Activated T-helper 9 cell treated with anti-CD3 and anti-CD28 coated beads, Interleukin-2, amount 50 U/mL, for 16 hours (primary cell): ENCODE data around the gene SH3PXD2A.

Experiments
- DNase-seq: peaks from one replicate; pipeline ENCODE4 v3.0.0-alpha.2; 2020; ENCODE audit warnings: low read depth

SH3PXD2A gene, protein sequence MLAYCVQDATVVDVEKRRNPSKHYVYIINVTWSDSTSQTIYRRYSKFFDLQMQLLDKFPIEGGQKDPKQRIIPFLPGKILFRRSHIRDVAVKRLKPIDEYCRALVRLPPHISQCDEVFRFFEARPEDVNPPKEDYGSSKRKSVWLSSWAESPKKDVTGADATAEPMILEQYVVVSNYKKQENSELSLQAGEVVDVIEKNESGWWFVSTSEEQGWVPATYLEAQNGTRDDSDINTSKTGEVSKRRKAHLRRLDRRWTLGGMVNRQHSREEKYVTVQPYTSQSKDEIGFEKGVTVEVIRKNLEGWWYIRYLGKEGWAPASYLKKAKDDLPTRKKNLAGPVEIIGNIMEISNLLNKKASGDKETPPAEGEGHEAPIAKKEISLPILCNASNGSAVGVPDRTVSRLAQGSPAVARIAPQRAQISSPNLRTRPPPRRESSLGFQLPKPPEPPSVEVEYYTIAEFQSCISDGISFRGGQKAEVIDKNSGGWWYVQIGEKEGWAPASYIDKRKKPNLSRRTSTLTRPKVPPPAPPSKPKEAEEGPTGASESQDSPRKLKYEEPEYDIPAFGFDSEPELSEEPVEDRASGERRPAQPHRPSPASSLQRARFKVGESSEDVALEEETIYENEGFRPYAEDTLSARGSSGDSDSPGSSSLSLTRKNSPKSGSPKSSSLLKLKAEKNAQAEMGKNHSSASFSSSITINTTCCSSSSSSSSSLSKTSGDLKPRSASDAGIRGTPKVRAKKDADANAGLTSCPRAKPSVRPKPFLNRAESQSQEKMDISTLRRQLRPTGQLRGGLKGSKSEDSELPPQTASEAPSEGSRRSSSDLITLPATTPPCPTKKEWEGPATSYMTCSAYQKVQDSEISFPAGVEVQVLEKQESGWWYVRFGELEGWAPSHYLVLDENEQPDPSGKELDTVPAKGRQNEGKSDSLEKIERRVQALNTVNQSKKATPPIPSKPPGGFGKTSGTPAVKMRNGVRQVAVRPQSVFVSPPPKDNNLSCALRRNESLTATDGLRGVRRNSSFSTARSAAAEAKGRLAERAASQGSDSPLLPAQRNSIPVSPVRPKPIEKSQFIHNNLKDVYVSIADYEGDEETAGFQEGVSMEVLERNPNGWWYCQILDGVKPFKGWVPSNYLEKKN

DNA sequence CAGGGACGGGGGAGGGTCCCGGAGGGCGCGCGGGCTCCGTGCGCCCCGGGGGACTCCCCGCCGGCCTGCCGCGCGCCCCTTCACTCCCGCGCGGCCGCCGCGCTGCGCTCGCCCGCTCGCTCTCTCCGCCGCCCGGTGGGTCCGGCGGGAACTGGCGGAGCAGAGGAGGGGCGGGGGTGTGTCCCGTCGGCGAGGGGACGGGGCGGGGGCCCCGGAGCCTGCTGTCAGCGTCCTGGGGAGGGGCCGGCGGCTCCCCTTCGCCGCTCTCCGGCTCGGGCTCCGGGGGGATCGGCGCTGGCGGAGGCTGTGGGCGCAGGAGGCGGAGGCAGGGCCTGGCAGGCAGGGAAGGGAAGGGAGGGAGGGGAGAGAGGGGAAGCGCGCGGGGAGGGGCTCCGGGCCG lies at the start of gene SH3PXD2A:
TSS of gene SH3PXD2A (minus strand) at position 153 of the 400 bp plus-strand sequence. CDS start 310 bp downstream, outside the sequence.
- DNase-seq = no peak

DNA sequence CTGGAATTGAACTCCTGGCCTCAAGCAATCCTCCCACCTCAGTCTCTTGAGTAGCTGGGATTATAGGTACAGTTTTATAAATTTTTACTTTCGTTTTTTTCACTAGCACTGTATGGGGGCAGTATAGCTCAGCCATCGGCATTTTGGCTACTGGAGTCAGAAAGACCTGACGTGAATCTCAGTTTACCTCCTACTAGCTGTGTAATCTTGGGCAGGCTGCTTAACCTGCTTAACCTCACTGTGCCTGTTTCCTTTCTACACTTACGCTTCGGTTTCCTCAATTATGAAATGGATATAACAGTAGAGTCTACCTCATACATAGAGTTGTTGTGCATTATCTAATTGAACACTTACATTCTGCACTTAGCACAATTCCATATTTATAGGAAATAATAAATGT lies 45.9 kb upstream of the SH3PXD2A start:
- DNase-seq = no peak

DNA sequence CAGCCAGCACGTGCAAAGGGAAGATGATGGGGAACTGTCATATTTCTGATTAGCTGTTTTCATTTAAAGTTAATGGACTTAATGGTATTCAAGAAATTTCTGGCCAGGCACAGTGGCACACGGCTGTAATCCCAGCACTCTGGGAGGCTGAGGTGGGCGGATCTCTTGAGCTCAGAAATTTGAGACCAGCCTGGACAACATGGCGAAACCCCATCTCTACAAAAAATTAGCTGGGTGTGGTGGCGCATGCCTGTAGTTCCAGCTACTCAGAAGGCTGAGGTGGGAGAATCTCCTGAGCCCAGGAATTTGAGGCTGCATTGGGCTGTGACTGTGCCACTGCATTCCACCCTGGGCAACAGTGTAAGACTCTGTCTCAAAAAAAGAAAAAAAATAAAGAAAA lies 43.9 kb upstream of the SH3PXD2A start:
- no peak for DNase-seq

DNA sequence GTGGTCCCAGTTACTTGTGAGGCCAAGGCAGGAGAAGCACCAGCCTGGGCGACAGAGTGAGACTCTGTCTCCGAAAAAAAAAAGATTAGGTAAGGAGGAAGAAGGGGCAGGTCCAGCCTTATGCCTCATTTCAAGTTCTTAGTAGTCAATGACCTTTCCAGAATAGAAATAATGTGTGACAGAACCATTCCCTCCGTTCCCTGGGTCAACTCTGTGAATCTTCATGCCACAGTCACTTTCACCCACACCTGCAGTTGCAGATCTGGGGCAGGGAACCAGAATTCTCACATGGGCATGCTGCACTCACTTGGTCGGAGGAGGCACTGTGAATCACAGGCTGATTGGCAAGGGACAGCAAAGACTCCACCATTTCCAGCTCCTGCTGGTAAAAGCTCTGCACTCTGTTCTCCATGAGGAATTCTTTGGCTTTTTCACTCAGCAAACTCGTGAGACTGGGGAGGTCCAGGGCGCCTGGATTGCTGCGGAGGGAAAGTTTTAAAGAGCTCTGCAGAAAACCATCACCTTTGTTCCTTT lies 41.9 kb upstream of the SH3PXD2A start:
- DNase-seq = no peak

DNA sequence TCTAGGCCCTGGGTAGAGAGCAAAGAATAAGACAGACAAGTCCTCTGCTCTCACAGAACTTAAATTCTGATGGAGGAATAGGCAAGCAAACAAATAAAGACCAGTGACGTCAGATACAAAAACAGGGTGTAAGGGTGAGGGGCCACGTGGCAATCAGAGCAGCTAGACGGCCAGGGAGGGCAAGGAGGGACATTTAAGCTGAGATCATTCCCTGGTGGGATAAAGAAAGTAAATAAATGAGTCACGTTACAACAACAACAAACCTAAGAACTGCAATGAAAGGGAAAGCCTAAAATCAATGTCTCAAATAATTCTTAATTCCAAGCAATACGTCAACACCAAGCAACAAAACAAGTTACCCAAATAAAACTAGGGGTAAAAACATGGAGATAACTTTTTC lies 40.8 kb upstream of the SH3PXD2A start:
- no peak for DNase-seq

DNA sequence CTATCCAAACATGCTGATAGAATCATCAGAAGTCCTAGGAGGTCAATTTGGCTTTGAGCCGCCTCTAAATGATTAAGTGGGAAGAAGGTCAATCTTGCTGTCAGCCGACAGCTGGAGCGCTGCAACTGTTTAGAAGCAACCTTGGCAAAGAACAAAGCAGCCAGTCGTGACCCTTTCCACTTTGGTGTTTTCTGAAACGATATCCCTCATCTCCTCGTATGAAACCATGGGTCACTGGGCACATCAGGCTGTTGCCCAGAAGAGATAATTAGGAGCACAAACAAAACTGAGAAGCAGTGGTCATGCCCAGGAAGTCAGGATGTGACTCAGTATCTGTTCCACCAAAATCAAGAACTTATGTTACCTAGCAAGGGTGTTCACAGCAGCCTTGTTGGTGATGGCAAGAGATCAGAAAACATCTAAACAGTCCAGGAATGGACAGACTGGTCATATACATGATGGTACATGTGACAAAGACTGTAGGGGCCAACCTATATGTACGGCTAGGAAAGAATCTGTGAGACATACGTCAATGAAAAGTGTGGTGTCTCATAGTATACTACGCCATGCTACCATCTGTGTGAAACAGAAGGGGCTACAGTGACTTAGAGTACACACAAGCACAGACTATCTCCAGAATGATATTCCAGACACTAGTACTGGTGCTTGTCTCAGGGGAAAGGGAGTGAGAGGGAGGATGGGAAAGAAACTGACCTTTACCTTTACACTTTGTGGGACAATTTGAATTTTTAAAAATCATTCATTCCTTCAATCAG lies 40.2 kb upstream of the SH3PXD2A start:
- DNase-seq = no peak

DNA sequence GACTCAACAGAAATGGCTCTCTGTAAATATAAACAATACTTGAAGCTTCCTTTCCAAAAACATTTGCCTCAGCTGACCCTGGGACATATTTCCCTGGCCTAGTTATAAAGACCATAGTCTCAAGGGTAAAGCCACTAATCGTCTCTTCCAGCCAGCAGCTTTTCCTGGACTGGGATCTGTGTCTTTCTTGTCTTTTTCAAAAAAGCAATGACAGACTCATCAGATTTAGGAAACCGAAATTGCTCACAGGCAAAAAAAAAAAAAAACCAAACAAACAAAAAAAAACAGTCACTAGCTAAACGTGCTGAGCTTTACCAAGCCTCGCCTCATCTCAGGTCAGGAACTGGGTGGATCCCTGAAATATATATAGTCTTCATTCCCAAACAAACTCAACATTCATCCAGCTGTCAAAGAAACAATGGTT lies 39.1 kb upstream of the SH3PXD2A start:
- no peak for DNase-seq

DNA sequence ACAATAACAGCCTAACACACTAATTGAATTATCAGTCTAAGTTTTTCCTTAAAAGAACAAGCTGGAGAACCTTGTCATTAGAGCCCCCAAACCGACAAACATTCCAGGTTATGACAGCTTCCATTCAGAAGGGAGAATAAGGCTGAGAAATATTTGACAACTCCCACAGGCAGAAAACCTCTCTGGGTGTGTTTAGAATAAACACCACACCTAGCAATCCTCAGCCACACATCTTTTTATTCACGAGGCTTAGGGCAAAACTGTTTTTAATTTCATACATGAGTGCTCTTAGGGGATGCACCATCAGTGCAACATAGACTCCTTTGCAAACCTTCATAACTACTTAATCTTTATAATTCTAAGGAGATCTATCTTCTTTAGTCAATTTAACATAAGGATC lies 38.4 kb upstream of the SH3PXD2A start:
- DNase-seq = no peak

DNA sequence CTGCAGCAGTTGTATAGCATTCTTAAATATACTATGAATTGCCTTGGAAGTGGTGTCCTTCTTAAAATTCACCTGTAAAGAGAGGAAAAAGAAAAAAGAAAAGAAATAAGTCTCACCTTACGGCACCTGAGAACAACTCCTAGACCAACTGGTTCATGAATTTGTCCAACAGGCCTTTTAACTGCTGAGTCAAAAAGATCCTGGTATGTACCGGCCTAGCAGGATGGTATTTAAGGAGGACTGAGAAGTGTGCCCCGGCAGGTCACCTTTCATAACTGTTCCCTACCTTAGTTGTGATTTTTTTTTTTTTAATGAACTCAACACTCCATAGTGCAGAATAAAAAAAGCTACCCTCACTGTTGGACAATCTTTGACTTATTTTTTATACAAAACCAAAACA lies 36.8 kb upstream of the SH3PXD2A start:
- DNase-seq = no peak

DNA sequence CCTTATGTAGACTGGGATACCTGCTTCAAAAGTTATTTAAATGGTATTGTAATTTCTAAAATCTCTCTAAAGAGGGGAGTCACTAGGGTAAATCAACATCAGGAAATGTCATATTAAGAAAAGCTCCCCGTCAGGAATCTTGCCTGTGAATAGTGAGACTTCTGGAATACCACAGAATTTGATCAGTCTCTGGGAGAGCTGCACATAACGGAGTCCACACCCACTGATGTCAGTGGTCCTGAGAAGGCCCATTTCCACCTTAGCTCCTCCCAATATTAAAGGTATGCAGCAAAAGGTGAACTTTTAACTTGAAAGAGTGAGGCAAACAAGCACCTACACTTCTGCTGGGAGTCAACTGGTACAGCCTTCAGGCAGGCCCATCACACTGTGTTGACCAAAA lies 35.3 kb upstream of the SH3PXD2A start:
- DNase-seq = no peak

DNA sequence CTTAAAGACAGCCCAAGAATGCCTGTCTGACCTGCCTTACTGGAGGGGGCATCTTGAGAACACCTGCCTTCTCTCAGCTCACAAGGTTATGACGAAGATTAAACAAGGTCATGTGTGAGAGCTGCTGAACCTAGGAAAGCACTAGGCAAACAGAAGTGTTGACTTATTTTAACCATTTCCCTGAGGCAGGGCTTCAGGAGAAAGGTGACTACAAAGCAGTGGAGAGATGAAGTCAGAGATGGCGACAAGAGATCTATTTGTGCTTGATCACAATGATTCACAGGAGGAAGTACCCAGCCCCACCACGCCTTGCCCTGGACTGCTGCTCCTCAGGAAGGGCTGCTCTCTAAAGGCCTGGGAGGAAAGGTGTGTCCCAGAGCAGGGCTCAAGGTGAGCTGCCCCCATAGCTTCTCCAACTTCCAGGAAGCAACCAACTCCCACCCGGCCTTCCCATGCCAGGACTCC lies 34.9 kb upstream of the SH3PXD2A start:
- DNase-seq = no peak

DNA sequence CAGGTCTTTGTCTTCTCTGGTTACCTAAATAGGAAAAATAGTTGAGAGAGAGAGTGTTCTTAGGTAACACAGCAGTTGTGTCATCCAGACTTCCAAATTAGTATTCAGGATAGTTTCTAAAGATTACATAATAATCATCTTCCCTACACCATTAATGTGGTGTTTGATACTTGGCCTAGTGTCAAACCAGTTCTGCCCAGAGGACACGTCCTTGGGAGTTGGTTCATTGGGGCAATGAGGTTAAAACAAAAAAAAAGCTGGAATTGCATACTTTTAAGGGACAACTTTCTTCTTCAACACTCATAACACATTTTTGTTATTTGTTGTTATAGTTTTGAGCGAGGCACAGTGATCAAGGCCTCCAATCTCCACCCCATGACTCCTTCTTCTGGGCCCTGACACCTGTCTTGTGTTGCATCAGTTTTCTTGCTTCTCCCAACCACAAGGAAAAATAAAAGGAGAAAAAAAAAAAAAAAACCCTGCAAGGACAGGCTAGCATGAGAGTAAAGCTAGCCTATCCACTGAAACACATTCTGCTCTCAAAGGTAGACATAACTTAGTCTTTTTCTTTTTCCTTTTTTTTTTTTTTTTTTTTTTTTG lies 33.8 kb upstream of the SH3PXD2A start:
- DNase-seq = no peak

DNA sequence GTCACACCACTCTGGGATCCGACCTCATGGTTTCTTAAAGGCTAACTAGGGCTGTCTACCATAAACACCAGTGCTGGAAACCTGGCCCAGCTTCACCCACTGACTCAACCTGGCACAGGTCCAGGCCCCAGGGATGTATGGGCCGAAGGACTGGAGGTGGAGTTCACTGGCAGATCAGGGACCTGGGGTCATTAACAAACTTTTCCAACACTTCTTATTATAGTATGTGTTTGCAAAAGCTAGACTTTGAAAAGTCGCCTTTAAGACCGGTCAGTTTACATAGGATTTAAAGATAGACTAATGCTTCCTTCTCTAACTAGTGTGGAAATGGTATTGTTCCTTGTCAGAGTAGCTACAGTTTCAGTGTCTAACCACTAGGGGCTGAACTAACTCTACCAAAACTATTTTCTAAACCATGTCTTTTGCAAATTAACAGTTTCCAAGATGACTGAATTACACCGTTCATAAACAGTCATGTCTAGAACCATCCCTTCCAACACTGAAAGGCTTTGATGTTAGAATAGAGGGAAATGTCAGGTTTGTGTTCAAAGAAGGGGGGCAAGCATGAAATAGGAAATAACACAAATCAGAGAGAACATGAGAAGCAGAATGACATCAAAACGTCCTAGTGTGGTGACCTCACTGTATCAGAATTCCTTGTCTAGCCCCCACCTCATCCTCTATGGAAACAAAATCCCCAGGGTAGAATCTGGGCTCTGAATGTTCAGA lies 32.9 kb upstream of the SH3PXD2A start:
- no peak for DNase-seq

DNA sequence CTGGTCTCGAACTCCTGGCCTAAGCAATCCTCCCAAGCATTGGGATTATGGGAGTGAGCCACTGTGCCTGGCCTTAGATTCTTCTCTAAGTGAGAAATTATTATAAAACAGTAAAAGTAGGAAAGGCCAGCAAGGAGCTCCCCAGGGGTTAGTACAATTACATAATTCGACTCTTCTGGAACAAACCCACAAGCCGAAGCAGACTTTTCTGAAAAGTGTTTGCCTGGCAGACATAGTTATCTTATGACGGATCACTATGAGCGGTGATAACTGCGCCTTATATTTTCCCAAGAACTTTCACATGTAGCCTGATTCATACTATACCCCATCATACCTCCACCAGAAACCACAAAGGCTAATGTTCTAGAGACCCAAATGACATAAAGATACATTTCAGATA lies 30.2 kb upstream of the SH3PXD2A start:
- DNase-seq = no peak

DNA sequence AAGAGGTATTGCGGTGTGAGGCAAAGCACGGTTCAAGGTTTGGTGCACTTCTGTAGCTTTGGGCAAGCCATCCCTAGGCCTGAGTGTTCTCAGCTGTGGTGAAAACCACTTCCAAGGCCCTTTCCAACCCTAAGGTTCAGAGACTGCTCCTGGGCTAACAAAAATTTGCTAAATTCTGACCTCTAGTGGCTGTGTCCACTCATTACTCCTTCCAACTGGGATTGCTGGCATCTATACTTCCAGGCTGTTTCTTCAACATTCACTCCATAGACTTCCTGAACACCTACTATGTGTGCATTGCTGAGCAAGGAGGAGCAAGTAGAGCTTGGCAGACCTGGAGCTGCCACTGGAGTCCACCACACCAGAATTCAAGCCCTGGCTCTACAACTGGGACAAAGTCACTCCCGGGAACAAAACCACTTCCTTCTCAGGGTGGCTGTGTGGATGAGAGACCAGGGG lies 29.3 kb upstream of the SH3PXD2A start:
- no peak for DNase-seq

DNA sequence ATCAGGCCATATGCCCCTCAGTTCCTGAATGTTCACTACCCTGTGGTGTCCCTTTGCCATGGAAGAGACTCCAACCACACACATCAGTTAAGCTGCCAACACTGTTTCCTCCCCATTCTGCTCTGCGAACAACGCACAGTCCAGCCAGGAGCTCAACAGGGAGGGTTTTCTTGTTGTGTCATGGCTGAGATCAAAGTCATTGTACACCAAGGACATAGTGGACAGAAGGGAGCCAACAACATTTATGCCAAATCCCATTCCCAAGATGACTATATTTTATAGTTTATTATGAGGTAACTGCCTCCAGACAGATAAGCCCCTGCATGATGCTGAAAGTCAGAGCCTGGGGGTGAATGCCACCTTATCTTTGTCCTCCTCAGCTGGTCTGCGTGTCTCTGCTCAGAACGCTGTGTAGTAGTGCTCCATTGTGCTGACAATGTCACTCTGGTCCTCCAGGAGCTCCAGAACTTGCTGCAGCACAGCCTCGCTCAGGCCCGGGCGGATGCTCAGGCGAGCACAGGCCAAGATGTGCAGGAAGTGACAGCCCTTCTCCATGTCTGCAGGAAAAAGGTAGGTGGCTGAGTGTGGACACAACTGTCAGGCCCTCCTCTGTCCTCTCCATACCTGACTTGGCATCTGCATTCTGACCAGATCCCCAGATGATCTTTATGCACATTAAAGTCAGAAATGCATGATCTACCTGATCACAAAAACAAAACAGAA lies 27.1 kb upstream of the SH3PXD2A start:
- no peak for DNase-seq

DNA sequence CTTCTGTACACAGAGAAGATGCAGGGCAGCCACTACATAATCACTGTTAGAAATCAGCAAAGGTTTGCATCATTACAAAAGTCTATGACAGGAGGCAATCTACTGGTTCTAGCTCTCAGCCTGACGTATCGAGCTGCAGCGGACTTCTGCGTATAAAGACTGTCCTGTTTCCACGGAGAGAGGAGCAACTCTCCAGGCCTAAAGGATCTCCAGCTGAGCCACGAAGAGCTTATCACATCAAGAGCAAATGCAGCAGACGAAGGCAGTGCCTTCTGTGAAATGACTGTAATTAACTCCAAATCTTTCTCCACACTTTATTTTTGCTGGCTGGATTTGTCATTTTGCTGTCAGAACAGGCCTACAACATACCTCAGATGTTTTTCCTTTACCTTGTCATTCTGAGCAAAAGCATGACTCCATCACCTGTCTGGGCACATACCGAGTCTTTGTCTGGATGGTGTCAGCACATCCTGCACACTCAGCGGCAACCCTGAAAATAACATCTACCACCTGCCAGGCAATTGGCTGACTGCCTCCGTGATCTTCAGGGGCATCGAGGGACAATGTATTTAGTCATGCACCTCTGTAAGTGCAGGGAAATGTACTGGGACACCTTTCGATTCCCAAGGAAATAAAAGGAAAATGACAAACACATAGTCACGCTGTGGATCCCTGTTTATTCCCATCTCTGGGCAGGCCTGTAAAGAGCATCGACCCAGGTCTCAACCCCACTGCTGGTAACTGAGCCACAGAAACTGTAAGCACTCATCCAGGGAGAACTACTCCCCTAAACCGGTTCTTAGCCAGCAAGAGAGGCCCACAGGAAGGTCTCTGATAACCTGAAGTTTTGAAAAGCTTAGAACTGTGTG lies 26.3 kb upstream of the SH3PXD2A start:
- DNase-seq = no peak

DNA sequence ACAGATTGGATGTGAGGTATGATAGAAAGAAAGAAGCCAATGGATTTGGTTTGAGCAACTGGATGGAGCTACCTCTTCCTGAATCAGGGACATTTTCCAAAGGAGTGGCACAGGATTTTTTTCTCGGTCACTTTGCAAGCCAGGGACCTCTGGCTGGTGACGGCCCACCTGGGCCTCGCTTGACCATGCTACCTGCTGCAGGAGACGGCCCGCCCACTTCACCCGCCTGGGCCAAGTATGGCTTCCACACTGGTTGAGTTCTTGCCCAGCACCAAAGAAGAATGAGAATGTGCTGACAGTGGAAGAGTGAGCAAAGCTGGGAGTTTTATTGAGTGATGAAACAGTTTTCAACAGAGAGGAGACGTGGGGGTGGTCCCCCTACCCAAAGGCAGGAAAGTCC lies 24.5 kb upstream of the SH3PXD2A start:
- no peak for DNase-seq

DNA sequence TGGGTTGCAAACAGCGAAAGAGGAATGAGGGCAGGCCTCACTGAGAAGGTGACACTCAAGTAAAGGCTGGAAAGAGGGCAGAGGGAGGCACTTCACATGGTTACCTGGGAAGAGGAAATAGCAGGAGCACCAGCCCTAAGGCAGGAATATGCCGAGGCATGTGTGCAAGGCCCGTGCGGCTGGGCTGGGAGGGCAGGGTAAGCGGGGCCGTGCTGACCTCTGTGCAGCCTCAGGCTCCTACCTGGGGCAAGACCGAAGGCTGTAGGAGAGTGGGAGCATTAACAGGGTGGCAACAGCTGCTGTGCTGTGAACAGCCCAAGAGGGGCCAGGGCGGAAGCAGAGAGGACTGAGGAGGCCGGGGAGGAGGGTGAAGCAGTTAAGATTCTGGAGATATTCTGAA lies 24.0 kb upstream of the SH3PXD2A start:
- DNase-seq = no peak
